ENCODE measurements around the gene TMEM119. TPM values are rescaled to one million over a fixed set of nuclear protein-coding genes. Genes with fewer than 3 reads are reported as not detected.

The TMEM119 gene
- total and polyA plus RNA-seq, 10 of the 15 experiments (the other 5 are each of a cell fraction or from before 2014, with no cell fraction given): 0.11 to 0.44 (median 0.19) TPM; not detected in 5

DNA sequence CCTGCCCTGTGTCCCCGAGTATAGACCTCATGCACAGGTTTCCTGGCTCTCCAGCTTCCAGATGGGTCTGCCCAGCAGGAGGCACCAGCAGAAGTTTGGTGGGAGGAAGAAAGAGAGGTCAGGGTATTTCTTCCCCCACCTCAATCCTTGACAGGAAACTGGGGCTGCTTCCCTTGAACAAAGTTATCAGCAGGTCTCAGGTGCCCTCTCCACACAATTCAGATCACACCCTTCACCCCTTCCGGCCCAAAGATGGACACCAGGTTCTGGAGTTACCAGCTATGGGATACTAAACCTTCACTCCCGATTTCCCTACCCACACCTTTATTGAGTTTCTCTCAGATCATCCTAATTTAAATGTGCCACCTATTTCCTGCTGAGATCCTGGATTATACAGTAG lies 38.1 kb downstream of the TMEM119 start:
- intact Hi-C loops (cut with micrococcal nuclease; ENCODE audit: unreplicated experiment) (loop anchor here (5.0 kb wide), 2 partner anchors 148 to 393 kb away; no protein-coding TSS in a partner anchor), in situ Hi-C loops (cut with MboI) (loop anchor here (5.0 kb wide), 1 partner anchor 393 kb away; no protein-coding TSS in a partner anchor)
- Histone ChIP-seq H3K27ac (ENCODE audit: control insufficient read depth, insufficient read depth) (peak overlapping the region; percentile 98), H3K79me2 (ENCODE audit: control insufficient read depth, insufficient read depth, low read length) (peaks cover 89% of the 10 kb centered on the region), H2AFZ (ENCODE audit: control insufficient read depth, low read depth, low read length) (no peak overlapping the region), H4K20me1 (ENCODE audit: control insufficient read depth, insufficient read depth) (no peaks in the 10 kb centered on the region; the same call in 1 of the 2 replicates), H3K4me1 (ENCODE audit: control insufficient read depth, insufficient read depth, low read length) (peaks cover 16% of the 10 kb centered on the region), H3K9me3 (replicated peaks; ENCODE audit: control insufficient read depth, insufficient read depth, low read length) (no peaks in the 10 kb centered on the region), H3K9ac (ENCODE audit: control insufficient read depth, insufficient read depth, low read length) (peak overlapping the region; percentile 99), H3K27me3 (replicated peaks in 1 of 2; ENCODE audit: control insufficient read depth in 2 of 2, insufficient read depth in 2 of 2, low read length in 1 of 2) (no peaks in the 10 kb centered on the region), H3K36me3 (ENCODE audit: control insufficient read depth in 2 of 2, insufficient read depth in 2 of 2, low read length in 1 of 2) (peaks cover 0 to 26% of the 10 kb centered on the region in 2 experiments; a peak in 2 of 4 replicates), H3K4me3 (peak overlapping the region; percentile 85), H3K4me2 (ENCODE audit: control insufficient read depth, insufficient read depth) (peak overlapping the region; percentile 95)
- CTCF ChIA-PET: interaction anchor here (0.9 to 21.5 kb wide), 7 partner anchors 12 to 76 kb away, joined by 3 to 866 read pairs (median 5); no protein-coding TSS in a partner anchor
- FAIRE-seq (no peak), DNase-seq (ENCODE audit: low read depth, low spot score) (no peak), ATAC-seq (no peak)
- TF ChIP-seq, protein P1, sequence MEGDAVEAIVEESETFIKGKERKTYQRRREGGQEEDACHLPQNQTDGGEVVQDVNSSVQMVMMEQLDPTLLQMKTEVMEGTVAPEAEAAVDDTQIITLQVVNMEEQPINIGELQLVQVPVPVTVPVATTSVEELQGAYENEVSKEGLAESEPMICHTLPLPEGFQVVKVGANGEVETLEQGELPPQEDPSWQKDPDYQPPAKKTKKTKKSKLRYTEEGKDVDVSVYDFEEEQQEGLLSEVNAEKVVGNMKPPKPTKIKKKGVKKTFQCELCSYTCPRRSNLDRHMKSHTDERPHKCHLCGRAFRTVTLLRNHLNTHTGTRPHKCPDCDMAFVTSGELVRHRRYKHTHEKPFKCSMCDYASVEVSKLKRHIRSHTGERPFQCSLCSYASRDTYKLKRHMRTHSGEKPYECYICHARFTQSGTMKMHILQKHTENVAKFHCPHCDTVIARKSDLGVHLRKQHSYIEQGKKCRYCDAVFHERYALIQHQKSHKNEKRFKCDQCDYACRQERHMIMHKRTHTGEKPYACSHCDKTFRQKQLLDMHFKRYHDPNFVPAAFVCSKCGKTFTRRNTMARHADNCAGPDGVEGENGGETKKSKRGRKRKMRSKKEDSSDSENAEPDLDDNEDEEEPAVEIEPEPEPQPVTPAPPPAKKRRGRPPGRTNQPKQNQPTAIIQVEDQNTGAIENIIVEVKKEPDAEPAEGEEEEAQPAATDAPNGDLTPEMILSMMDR (IDR thresholded peaks at IDR 0.05 in 2 of 3, conservative IDR thresholded peaks at IDR 0.05 in 1 of 3; ENCODE audit: control insufficient read depth in 2 of 3, extremely low read depth in 1 of 3, insufficient read depth in 1 of 3, low read depth in 3 of 3, low read length in 3 of 3): peak in 2 of 3 experiments; percentile 10 to 13; a peak in 1 of 6 replicates
- no peak for TF ChIP-seq PAX5 (IDR thresholded peaks at IDR 0.05; ENCODE audit: borderline replicate concordance, low read depth, low read length)
- TF ChIP-seq TARDBP (IDR thresholded peaks at IDR 0.05; ENCODE audit: borderline replicate concordance): no peak
- TF ChIP-seq, protein P2, sequence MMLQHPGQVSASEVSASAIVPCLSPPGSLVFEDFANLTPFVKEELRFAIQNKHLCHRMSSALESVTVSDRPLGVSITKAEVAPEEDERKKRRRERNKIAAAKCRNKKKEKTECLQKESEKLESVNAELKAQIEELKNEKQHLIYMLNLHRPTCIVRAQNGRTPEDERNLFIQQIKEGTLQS (IDR thresholded peaks at IDR 0.05; ENCODE audit: borderline replicate concordance, extremely low read depth, low read depth, low read length): no peak
- TF ChIP-seq MXI1 (IDR thresholded peaks at IDR 0.05; ENCODE audit: low read depth, low read length): no peak
- TF ChIP-seq POLR2AphosphoS5 (IDR thresholded peaks at IDR 0.05; ENCODE audit: low read length): peak; percentile 19
- TF ChIP-seq ZNF622 (IDR thresholded peaks at IDR 0.05): no peak
- no TSS peak for BruUV-seq (replicated peaks)
- 2% methylated on average over 3 of the region's 3 CpGs for WGBS (ENCODE audit: insufficient coverage, insufficient replicate concordance, low lambda C conversion rate, missing lambda C conversion rate)
- RAD21 ChIA-PET (ENCODE audit: unreplicated experiment): interaction anchor here (0.7 to 23.0 kb wide), 5 partner anchors 10 to 75 kb away, joined by 3 to 633 read pairs (median 14); partner anchors contain the start of gene SELPLG
- POLR2A ChIA-PET: interaction anchor here (0.7 to 2.4 kb wide), 6 partner anchors 11 to 65 kb away, joined by 3 to 18 read pairs (median 6); no protein-coding TSS in a partner anchor
- SMC1A ChIA-PET (ENCODE audit: uncharacterized antibody, unreplicated experiment): interaction anchor here (0.9 to 26.5 kb wide), 5 partner anchors 22 to 125 kb away, joined by 3 to 718 read pairs (median 8); partner anchors contain the start of gene SELPLG

All from GM12878 (cell line).